Measurements from ENCODE around the gene ABCA2. TPM values are rescaled to one million over a fixed set of nuclear protein-coding genes. Genes with fewer than 3 reads are reported as not detected.

ABCA2 gene
- total RNA-seq, 1 experiment from 2014 or later, result 114 TPM

GRCh38 chr9:137042751-137043727 is 15.0 kb upstream of the ABCA2 start:
- CTCF ChIA-PET, result no interaction called here
- Histone ChIP-seq H3K4me1 (ENCODE audit: control insufficient read depth in 1 of 2, insufficient read depth in 2 of 2, low read length in 2 of 2) (peaks cover 12 to 26% of the 10 kb centered on the region in 2 experiments), H3K27ac (ENCODE audit: low read depth, low read length) (peak overlapping the region; percentile 77; the same call in 1 of the 2 replicates), H3K9me3 (ENCODE audit: control insufficient read depth in 1 of 2, insufficient read depth in 1 of 2, low read depth in 1 of 2, low read length in 2 of 2) (no peaks in the 10 kb centered on the region), H3K36me3 (ENCODE audit: control insufficient read depth in 1 of 2, insufficient read depth in 2 of 2, low read length in 2 of 2) (peaks cover 3 to 7% of the 10 kb centered on the region in 2 experiments; a peak in 2 of 4 replicates), H3K4me2 (ENCODE audit: low read length) (0 out of 2 replicates have a peak overlapping the region, but pooled peaks have one; percentile 97), H3K4me3 (replicated peaks in 1 of 2; ENCODE audit: low read depth in 1 of 2, low read length in 2 of 2) (no peak overlapping the region), H3K27me3 (ENCODE audit: insufficient read depth, low read length) (no peaks in the 10 kb centered on the region), H2AFZ (ENCODE audit: low read depth, low read length, poor library complexity, severe bottlenecking) (no peak overlapping the region), H3K79me2 (ENCODE audit: insufficient read depth, low read length) (peaks cover 24% of the 10 kb centered on the region; the same call in 1 of the 2 replicates), H4K20me1 (ENCODE audit: insufficient read depth) (no peaks in the 10 kb centered on the region), H3K9ac (ENCODE audit: low read length) (no peak overlapping the region), H3K9me2 (ENCODE audit: insufficient read depth) (no peaks in the 10 kb centered on the region)
- no peak for ATAC-seq
- intact Hi-C loops (cut with micrococcal nuclease), result no loop called here
- DNase-seq (ENCODE audit: low read depth, low spot score), result no peak
- TF ChIP-seq CTCF (IDR thresholded peaks at IDR 0.05 in 2 of 3, conservative IDR thresholded peaks at IDR 0.05 in 1 of 3; ENCODE audit: borderline replicate concordance in 1 of 3, insufficient read depth in 1 of 3, low read depth in 2 of 3, low read length in 2 of 3), result no peak
- no peak for TF ChIP-seq EZH2phosphoT487 (IDR thresholded peaks at IDR 0.05; ENCODE audit: borderline replicate concordance)
- no peak for TF ChIP-seq SRF (IDR thresholded peaks at IDR 0.05; ENCODE audit: low read depth)
- no TSS peak for BruUV-seq (replicated peaks)
- RAD21 ChIA-PET (ENCODE audit: low non-redundant PET in 1 of 2, low total read pairs in 2 of 2, uncharacterized antibody in 2 of 2, unreplicated experiment in 2 of 2), result no interaction called here
- POLR2A ChIA-PET, result no interaction called here

- no peak overlapping the region for H3K27ac ChIP-seq (ENCODE audit: low read depth, low read length)
- no peaks in the 10 kb centered on the region for H3K9me2 ChIP-seq (ENCODE audit: insufficient read depth)
- no peak overlapping the region for H2AFZ ChIP-seq (ENCODE audit: low read depth, low read length, poor library complexity, severe bottlenecking)
- intact Hi-C loops (cut with micrococcal nuclease), result no loop called here
- no peaks in the 10 kb centered on the region for H4K20me1 ChIP-seq (ENCODE audit: insufficient read depth)
- peaks cover 3 to 7% of the 10 kb centered on the region in 2 experiments; a peak in 2 of 4 replicates for H3K36me3 ChIP-seq (ENCODE audit: control insufficient read depth in 1 of 2, insufficient read depth in 2 of 2, low read length in 2 of 2)
- ChIA-PET RAD21 (ENCODE audit: low non-redundant PET in 1 of 2, low total read pairs in 2 of 2, uncharacterized antibody in 2 of 2, unreplicated experiment in 2 of 2) (no interaction called here), CTCF (no interaction called here), POLR2A (no interaction called here)
- H3K9me3 ChIP-seq (ENCODE audit: control insufficient read depth in 1 of 2, insufficient read depth in 1 of 2, low read depth in 1 of 2, low read length in 2 of 2), result no peaks in the 10 kb centered on the region
- no peaks in the 10 kb centered on the region for H3K27me3 ChIP-seq (ENCODE audit: insufficient read depth, low read length)
- no peak overlapping the region for H3K9ac ChIP-seq (ENCODE audit: low read length)
- no peak overlapping the region for H3K4me2 ChIP-seq (ENCODE audit: low read length)
- ATAC-seq (no peak), DNase-seq (ENCODE audit: low read depth, low spot score) (no peak)
- H3K4me3 ChIP-seq (replicated peaks in 1 of 2; ENCODE audit: low read depth in 1 of 2, low read length in 2 of 2), result no peak overlapping the region
- peaks cover 24% of the 10 kb centered on the region; the same call in 1 of the 2 replicates for H3K79me2 ChIP-seq (ENCODE audit: insufficient read depth, low read length)
- BruUV-seq (replicated peaks), result no TSS peak
- H3K4me1 ChIP-seq (ENCODE audit: control insufficient read depth in 1 of 2, insufficient read depth in 2 of 2, low read length in 2 of 2), result peaks cover 12 to 23% of the 10 kb centered on the region in 2 experiments
- TF ChIP-seq ELF1 (IDR thresholded peaks at IDR 0.05; ENCODE audit: borderline replicate concordance, low read depth), result no peak
- TF ChIP-seq ZFX (IDR thresholded peaks at IDR 0.05), result no peak
- no peak for TF ChIP-seq CBX3 (IDR thresholded peaks at IDR 0.05; ENCODE audit: low read depth)
- no peak for TF ChIP-seq POLR2A (IDR thresholded peaks at IDR 0.05; ENCODE audit: borderline replicate concordance, extremely low read depth, insufficient read depth, insufficient read length)
- TF ChIP-seq ZNF274 (IDR thresholded peaks at IDR 0.05; ENCODE audit: low read depth, low read length), result no peak
- TF ChIP-seq SRF (IDR thresholded peaks at IDR 0.05; ENCODE audit: low read depth), result no peak
- no peak for TF ChIP-seq YY1 (IDR thresholded peaks at IDR 0.05; ENCODE audit: extremely low read depth, insufficient replicate concordance, low read depth, low read length)
- no peak for TF ChIP-seq EGR1 (IDR thresholded peaks at IDR 0.05; ENCODE audit: low read depth)
- TF ChIP-seq EZH2 (IDR thresholded peaks at IDR 0.05), result no peak
- no peak for TF ChIP-seq SP1 (IDR thresholded peaks at IDR 0.05; ENCODE audit: low read depth)
- TF ChIP-seq CTCF (IDR thresholded peaks at IDR 0.05 in 2 of 3, conservative IDR thresholded peaks at IDR 0.05 in 1 of 3; ENCODE audit: borderline replicate concordance in 1 of 3, insufficient read depth in 1 of 3, low read depth in 2 of 3, low read length in 2 of 3), result no peak
Measured at GRCh38 chr9:137041124-137041523, 13.1 kb upstream of the ABCA2 start.

All from HCT116 (cell line).